Measurements from ENCODE around the gene STK11IP. TPM values are rescaled to one million over a fixed set of nuclear protein-coding genes. Genes with fewer than 3 reads are reported as not detected.

The STK11IP gene
- total and polyA plus RNA-seq, 2 of the 4 experiments (the other 2 are of a cell fraction), result 14.5 to 19.7 TPM

- Histone ChIP-seq H3K23ac (ENCODE audit: low read depth, low read length) (no peak overlapping the region), H3K79me1 (ENCODE audit: low read depth in 1 of 2, low read length in 2 of 2) (no peaks in the 10 kb centered on the region), H4K20me1 (ENCODE audit: insufficient read depth, low read length) (no peaks in the 10 kb centered on the region), H2AK5ac (ENCODE audit: low read depth, low read length) (no peak overlapping the region; the same call in 1 of the 2 replicates), H2AFZ (replicated peaks; ENCODE audit: low read length, poor library complexity) (no peak overlapping the region), H3K4ac (ENCODE audit: low read depth, low read length) (no peak overlapping the region), H3K4me3 (ENCODE audit: insufficient read depth, low read depth, low read length) (no peak overlapping the region), H3K4me1 (ENCODE audit: control insufficient read depth, insufficient read depth, low read length) (peaks cover 6% of the 10 kb centered on the region; the same call in 1 of the 2 replicates), H2BK120ac (ENCODE audit: low read depth, low read length) (no peak overlapping the region), H2BK15ac (ENCODE audit: low read depth, low read length) (no peak overlapping the region), H2BK5ac (ENCODE audit: low read depth, low read length, poor library complexity, severe bottlenecking) (no peak overlapping the region), H4K5ac (ENCODE audit: low read depth, low read length) (no peak overlapping the region), H2BK20ac (ENCODE audit: low read depth, low read length) (no peak overlapping the region), H3K56ac (ENCODE audit: extremely low read depth, insufficient read depth, low read length) (no peak overlapping the region), H3K14ac (replicated peaks; ENCODE audit: low read depth, low read length) (no peak overlapping the region), H3K9me1 (ENCODE audit: insufficient read depth, low read length) (peaks cover 6% of the 10 kb centered on the region; the same call in 1 of the 2 replicates), H3K27me3 (ENCODE audit: control insufficient read depth, insufficient read depth, low read length) (peaks cover 23% of the 10 kb centered on the region), H4K8ac (ENCODE audit: low read depth in 2 of 2, low read length in 2 of 2) (no peak overlapping the region), H3K4me2 (ENCODE audit: low read depth, low read length) (no peak overlapping the region), H4K91ac (ENCODE audit: insufficient read depth, low read depth, low read length) (no peak overlapping the region), H3K27ac (ENCODE audit: insufficient read depth, low read length) (no peak overlapping the region), H2AK9ac (replicated peaks; ENCODE audit: low read depth, low read length, poor library complexity) (peak overlapping the region; percentile 5), H3K36me3 (ENCODE audit: control insufficient read depth, insufficient read depth, low read length) (no peaks in the 10 kb centered on the region), H3K9ac (ENCODE audit: low read depth, low read length) (no peak overlapping the region), H3K18ac (ENCODE audit: low read depth, low read length) (no peak overlapping the region), H3K9me3 (ENCODE audit: control insufficient read depth, insufficient read depth, low read length) (peaks cover 3% of the 10 kb centered on the region)
- intact Hi-C loops (cut with micrococcal nuclease), result no loop called here
- WGBS, 2 experiments (ENCODE audit: extremely low coverage in 2 of 2, insufficient read length in 1 of 2), result no CpG with 5 or more reads among the region's 8 CpGs
- no peak for DNase-seq
- no TSS peak for BruUV-seq (replicated peaks)
- in situ Hi-C loops (cut with MboI; ENCODE audit: low sequenced_read_pairs), result no loop called here
- ATAC-seq (ENCODE audit: low read depth), result no peak
- ChIA-PET CTCF (interaction anchor here (0.8 to 1.0 kb wide), 2 partner anchors 8 to 40 kb away, joined by 3 to 4 read pairs; no protein-coding TSS in a partner anchor), POLR2A (ENCODE audit: unreplicated experiment) (no interaction called here)
- dilution Hi-C loops (cut with HindIII; ENCODE audit: low sequenced_read_pairs, unreplicated experiment), result no loop called here
- TF ChIP-seq FOS (IDR thresholded peaks at IDR 0.05; ENCODE audit: low read depth, low read length) (no peak), CHD1 (IDR thresholded peaks at IDR 0.05; ENCODE audit: low read depth, low read length) (no peak), RFX5 (IDR thresholded peaks at IDR 0.05; ENCODE audit: low read depth, low read length) (no peak), MAFK (IDR thresholded peaks at IDR 0.05; ENCODE audit: low read depth, low read length) (no peak), POLR2A (IDR thresholded peaks at IDR 0.05; ENCODE audit: low read depth, low read length) (no peak), MXI1 (IDR thresholded peaks at IDR 0.05; ENCODE audit: borderline replicate concordance, low read depth, low read length) (no peak), CEBPB (IDR thresholded peaks at IDR 0.05; ENCODE audit: low read depth, low read length) (no peak), MAZ (IDR thresholded peaks at IDR 0.05; ENCODE audit: borderline replicate concordance, low read depth, low read length) (no peak), RAD21 (IDR thresholded peaks at IDR 0.05; ENCODE audit: low read length) (no peak), BHLHE40 (IDR thresholded peaks at IDR 0.05; ENCODE audit: low read depth, low read length) (no peak), USF2 (IDR thresholded peaks at IDR 0.05; ENCODE audit: low read depth, low read length) (no peak), SMC3 (IDR thresholded peaks at IDR 0.05; ENCODE audit: low read depth, low read length) (no peak), NFE2L2 (IDR thresholded peaks at IDR 0.05; ENCODE audit: low read depth, low read length) (no peak), ELK1 (IDR thresholded peaks at IDR 0.05; ENCODE audit: borderline replicate concordance, low read depth, low read length) (no peak), RCOR1 (IDR thresholded peaks at IDR 0.05; ENCODE audit: insufficient replicate concordance, low read length) (no peak)
Observed at GRCh38 chr2:219650426-219651248, 53.0 kb downstream of the STK11IP start.

Measured in IMR-90 (cell line).